Suprapubic skin (tissue), 4 donors: ENCODE measurements around the gene SETBP1. TPM values are rescaled to one million over a fixed set of nuclear protein-coding genes. Genes with fewer than 3 reads are reported as not detected.
A peak's percentile ranks its signal among the peaks of the same experiment; 100 is the strongest.

ENCODE experiments used
- DNase-seq, 2 donors: peaks; one replicate each; pipeline ENCODE4 v3.0.0-alpha.2; 2019; ENCODE audit warnings: low spot score in 2 of 2
- H3K27ac ChIP-seq: fragments of 200-600 bp; sonication (generic); one replicate; pipeline ENCODE4 v1.5.1; 2019
- H3K27me3 ChIP-seq: fragments of 200-600 bp; sonication (generic); one replicate; pipeline ENCODE4 v1.5.1; 2019
- H3K36me3 ChIP-seq: fragments of 200-600 bp; sonication (generic); one replicate; pipeline ENCODE4 v1.5.1; 2019
- H3K4me1 ChIP-seq: fragments of 200-600 bp; sonication (generic); one replicate; pipeline ENCODE4 v1.5.1; 2019
- H3K4me3 ChIP-seq: fragments of 200-600 bp; sonication (generic); one replicate; pipeline ENCODE4 v1.5.1; 2019; ENCODE audit warnings: mild to moderate bottlenecking
- H3K9me3 ChIP-seq: fragments of 200-600 bp; sonication (generic); one replicate; pipeline ENCODE4 v1.5.1; 2019
- EP300 ChIP-seq: sonication (generic); formaldehyde crosslinking; IDR thresholded peaks from one replicate; pipeline ENCODE4 v1.6.1; 2017; ENCODE audit warnings: antibody characterized with exemption
- POLR2A ChIP-seq, 2 donors: fragments of 450-650 bp; IDR thresholded peaks; one replicate each; pipeline ENCODE4 v1.6.1; 2017; ENCODE audit warnings: antibody characterized with exemption in 2 of 2, mild to moderate bottlenecking in 2 of 2, moderate library complexity in 2 of 2
- POLR2AphosphoS5 ChIP-seq, 3 donors: sonication (generic); formaldehyde crosslinking; IDR thresholded peaks; one replicate each; pipeline ENCODE4 v1.6.1; 2017; ENCODE audit warnings: antibody characterized with exemption in 3 of 3
- WGBS: methylation state at CpG from one replicate; pipeline ENCODE4 v1.1.5; 2018; 5-methylcytosine and 5-hydroxymethylcytosine counted together
- total RNA-seq, 4 donors: library from RNA; depleted of rRNA; stranded (reverse); fragments of >200 nt; gene quantifications; one replicate each; pipeline ENCODE4 v1.1.0, GENCODE V29; 2016
- TF ChIP-seq, protein P1 (sequence below), 2 donors: fragments of 200-600 bp in 1 of 2; fragments of 450-650 bp in 1 of 2; sonication (generic) in 1 of 2; IDR thresholded peaks; one replicate each; pipeline ENCODE4 v1.5.1; 2016 to 2019; ENCODE audit warnings: antibody characterized with exemption in 2 of 2, mild to moderate bottlenecking in 1 of 2, moderate library complexity in 1 of 2

Gene SETBP1
- total RNA-seq, 4 donors from 2014 or later = 13.1 to 25.6 (median 17.2) TPM

DNA sequence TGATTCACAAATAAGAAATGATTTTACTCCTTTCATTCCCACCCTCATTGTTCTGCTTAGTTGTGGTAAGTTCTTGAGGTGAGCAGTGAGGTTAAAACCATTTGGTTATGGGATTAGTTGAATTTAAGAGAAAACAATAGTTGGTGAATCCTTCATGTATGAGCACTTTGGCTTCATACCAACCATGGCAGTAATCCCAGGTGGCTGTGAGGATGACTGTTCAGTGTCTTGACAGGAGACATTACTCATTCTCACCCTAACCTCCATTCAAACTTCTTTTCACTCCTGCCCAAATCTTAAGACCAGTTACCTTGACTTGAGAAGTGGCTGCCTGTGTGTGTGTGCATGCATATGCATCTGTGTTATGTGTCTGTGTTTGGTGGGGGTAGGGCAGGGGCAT is 143.1 kb downstream of the SETBP1 start:
- Histone ChIP-seq H3K4me1 (peaks cover 23% of the 10 kb centered on the region), H3K9me3 (no peaks in the 10 kb centered on the region), H3K4me3 (no peak overlapping the region), H3K27me3 (no peaks in the 10 kb centered on the region), H3K27ac (no peak overlapping the region), H3K36me3 (no peaks in the 10 kb centered on the region)
- TF ChIP-seq POLR2A (IDR thresholded peaks at IDR 0.05) = no peak
- TF ChIP-seq, protein P1, sequence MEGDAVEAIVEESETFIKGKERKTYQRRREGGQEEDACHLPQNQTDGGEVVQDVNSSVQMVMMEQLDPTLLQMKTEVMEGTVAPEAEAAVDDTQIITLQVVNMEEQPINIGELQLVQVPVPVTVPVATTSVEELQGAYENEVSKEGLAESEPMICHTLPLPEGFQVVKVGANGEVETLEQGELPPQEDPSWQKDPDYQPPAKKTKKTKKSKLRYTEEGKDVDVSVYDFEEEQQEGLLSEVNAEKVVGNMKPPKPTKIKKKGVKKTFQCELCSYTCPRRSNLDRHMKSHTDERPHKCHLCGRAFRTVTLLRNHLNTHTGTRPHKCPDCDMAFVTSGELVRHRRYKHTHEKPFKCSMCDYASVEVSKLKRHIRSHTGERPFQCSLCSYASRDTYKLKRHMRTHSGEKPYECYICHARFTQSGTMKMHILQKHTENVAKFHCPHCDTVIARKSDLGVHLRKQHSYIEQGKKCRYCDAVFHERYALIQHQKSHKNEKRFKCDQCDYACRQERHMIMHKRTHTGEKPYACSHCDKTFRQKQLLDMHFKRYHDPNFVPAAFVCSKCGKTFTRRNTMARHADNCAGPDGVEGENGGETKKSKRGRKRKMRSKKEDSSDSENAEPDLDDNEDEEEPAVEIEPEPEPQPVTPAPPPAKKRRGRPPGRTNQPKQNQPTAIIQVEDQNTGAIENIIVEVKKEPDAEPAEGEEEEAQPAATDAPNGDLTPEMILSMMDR (IDR thresholded peaks at IDR 0.05) = no peak
- TF ChIP-seq POLR2AphosphoS5 (IDR thresholded peaks at IDR 0.05) = no peak
- no peak for TF ChIP-seq EP300
- DNase-seq = no peak

DNA sequence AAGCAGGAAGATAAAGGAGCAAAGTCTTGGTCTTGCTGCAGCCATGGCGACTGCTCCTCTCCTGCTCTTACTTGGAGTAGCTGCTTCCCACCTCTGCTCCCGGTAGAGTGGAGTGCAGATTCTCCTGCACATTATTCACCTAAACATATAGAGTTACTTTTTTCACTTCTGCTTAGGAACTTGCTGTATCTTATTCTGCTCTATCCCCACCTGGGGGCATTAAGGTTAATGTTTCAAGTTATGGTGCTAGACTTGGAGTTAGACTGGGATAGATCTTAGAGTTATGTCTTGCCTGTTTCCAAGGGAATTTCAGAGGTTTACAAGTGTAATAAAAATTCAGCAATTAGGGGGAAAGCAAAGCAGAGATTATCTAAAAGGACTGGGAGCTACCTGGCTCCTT is 144.2 kb downstream of the SETBP1 start:
- H3K27ac ChIP-seq = no peak overlapping the region
- DNase-seq = no peak
- H3K36me3 ChIP-seq = no peaks in the 10 kb centered on the region
- H3K27me3 ChIP-seq = no peaks in the 10 kb centered on the region
- no peak for TF ChIP-seq POLR2A (IDR thresholded peaks at IDR 0.05)
- TF ChIP-seq POLR2AphosphoS5 (IDR thresholded peaks at IDR 0.05) = no peak
- TF ChIP-seq, protein P1 (IDR thresholded peaks at IDR 0.05) = no peak
- no peak for TF ChIP-seq EP300
- H3K4me1 ChIP-seq = peaks cover 23% of the 10 kb centered on the region
- H3K9me3 ChIP-seq = no peaks in the 10 kb centered on the region
- 76% methylated on average over 2 of the region's 2 CpGs for WGBS
- no peak overlapping the region for H3K4me3 ChIP-seq

DNA sequence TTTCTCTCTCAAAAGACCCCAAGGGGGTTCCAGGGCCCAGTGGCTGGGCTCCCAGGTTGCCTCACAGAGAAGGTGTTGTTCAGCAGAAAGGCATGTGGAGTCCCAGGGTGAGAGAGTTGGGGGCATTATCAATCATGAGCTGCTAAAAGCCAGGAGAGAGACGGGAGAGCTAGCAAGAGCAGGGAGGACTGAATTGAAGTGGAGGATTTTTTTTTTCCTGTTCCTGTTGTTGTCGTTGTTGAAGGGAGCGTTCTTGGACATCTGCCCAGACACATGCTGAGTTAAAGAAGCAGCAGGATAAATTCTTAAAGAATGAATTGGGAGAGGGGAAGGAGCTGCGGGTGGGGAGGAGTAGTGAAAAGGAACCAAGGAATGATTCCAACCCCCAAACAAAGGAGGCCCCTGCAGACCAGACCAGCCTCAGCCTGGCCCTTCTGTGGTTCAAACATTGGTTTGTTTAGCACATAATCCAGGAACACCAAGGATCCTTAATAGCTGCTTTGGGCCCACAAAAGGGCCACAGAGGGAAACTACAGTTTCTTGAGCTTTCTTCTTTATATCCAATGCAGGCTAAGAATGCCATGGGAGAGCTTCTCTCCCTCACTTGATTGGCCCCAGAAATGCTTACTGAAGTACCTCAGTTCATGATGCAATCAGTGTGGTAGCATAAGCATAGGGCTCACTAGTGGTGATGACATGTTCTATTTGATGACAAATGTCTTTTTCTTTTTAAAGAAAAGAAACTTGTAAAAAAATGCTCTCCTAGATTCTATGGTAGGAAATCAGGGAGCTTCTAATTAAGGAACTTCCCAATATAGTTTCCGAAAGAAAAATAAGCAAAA is 146.0 kb downstream of the SETBP1 start:
- H3K9me3 ChIP-seq = no peaks in the 10 kb centered on the region
- 24% methylated on average over 5 of the region's 5 CpGs for WGBS
- no peaks in the 10 kb centered on the region for H3K36me3 ChIP-seq
- H3K27me3 ChIP-seq = no peaks in the 10 kb centered on the region
- TF ChIP-seq, protein P1 (IDR thresholded peaks at IDR 0.05) = no peak
- TF ChIP-seq POLR2AphosphoS5 (IDR thresholded peaks at IDR 0.05) = peak in 1 of 3 donors; percentile 31
- peaks cover 23% of the 10 kb centered on the region for H3K4me1 ChIP-seq
- H3K4me3 ChIP-seq = no peak overlapping the region
- DNase-seq = peak; percentile 73 to 83
- peak overlapping the region; percentile 80 for H3K27ac ChIP-seq

DNA sequence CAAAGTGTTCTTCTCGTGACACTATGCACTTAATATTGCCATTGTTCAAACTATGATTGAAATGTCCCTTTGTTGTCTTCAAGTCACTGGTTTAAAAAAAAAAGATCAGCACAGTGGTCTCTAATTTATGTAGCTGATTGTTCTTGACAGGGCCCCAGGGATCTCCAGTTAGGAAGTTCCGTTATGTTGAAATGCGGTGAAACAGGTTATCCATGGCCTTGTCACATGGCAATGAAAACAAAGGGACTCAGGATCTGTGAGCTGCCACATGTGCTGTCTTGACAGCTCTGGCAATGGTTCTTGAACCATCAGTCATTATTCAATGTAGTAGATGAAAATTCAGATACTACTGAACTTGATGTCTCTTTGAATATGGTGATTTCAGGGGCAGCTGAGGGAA is 147.4 kb downstream of the SETBP1 start:
- H3K4me1 ChIP-seq = peaks cover 23% of the 10 kb centered on the region
- H3K9me3 ChIP-seq = no peaks in the 10 kb centered on the region
- no peaks in the 10 kb centered on the region for H3K36me3 ChIP-seq
- WGBS = 51% methylated on average over 3 of the region's 3 CpGs
- H3K4me3 ChIP-seq = no peak overlapping the region
- H3K27me3 ChIP-seq = no peaks in the 10 kb centered on the region
- DNase-seq = no peak
- no peak overlapping the region for H3K27ac ChIP-seq
- TF ChIP-seq, protein P1 (IDR thresholded peaks at IDR 0.05) = no peak
- TF ChIP-seq EP300 (no peak), POLR2AphosphoS5 (IDR thresholded peaks at IDR 0.05) (no peak), POLR2A (IDR thresholded peaks at IDR 0.05) (no peak)

DNA sequence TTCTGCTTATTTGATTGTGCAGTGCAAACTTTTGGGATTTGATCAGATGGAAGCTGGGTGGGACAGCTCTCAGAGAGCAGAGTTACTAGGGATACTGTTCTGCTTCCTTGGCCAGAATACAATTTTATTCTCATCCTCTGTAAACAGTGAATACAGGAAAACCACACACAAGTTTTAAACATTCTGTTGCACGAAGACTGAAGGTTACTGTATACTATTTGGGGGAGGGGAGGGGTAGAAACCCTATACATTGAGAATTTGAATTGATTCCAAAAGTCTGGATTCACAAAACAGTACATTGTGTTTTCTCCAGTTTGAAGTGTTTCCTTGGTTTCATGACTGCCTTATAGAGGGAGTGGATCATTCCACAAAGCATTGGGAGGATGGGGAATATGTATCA is 149.9 kb downstream of the SETBP1 start:
- no peak overlapping the region for H3K27ac ChIP-seq
- no peaks in the 10 kb centered on the region for H3K9me3 ChIP-seq
- 62% methylated on average over 1 of the region's 1 CpG for WGBS
- DNase-seq = no peak
- peaks cover 26% of the 10 kb centered on the region for H3K4me1 ChIP-seq
- H3K4me3 ChIP-seq = no peak overlapping the region
- no peaks in the 10 kb centered on the region for H3K27me3 ChIP-seq
- H3K36me3 ChIP-seq = no peaks in the 10 kb centered on the region
- TF ChIP-seq EP300 = no peak
- no peak for TF ChIP-seq POLR2AphosphoS5 (IDR thresholded peaks at IDR 0.05)
- TF ChIP-seq, protein P1 (IDR thresholded peaks at IDR 0.05) = no peak
- no peak for TF ChIP-seq POLR2A (IDR thresholded peaks at IDR 0.05)
